OCI-LY7 (cell line): ENCODE data around the gene PEMT.

Source experiments
- CTCF ChIP-seq: fragments of 200-600 bp; sonication (generic); conservative IDR thresholded peaks from 2 replicates; pipeline ENCODE4 v1.5.1; 2014; ENCODE audit warnings: mild to moderate bottlenecking, antibody characterized with exemption, low read length, moderate library complexity, mixed read lengths
- EZH2phosphoT487 ChIP-seq: fragments of 200-600 bp; sonication (generic); IDR thresholded peaks from 2 replicates; pipeline ENCODE4 v1.6.1; 2018; ENCODE audit warnings: low read depth, borderline replicate concordance, mild to moderate bottlenecking, mixed run types, antibody characterized with exemption, low read length, moderate library complexity, mixed read lengths

- TF ChIP-seq CTCF (no peak), EZH2phosphoT487 (no peak)
Measured at GRCh38 chr17:17539591-17539990, 51.9 kb downstream of the PEMT start.
